NT2/D1 (cell line): ENCODE measurements around the gene IL11.

ENCODE experiments used
- SUZ12 ChIP-seq: IDR thresholded peaks from 2 replicates; pipeline ENCODE4 v1.6.1; 2011; ENCODE audit not compliant: insufficient read length, insufficient read depth; ENCODE audit errors: extremely low read depth
- ZNF274 ChIP-seq: IDR thresholded peaks from 2 replicates; pipeline ENCODE4 v1.6.1; 2011; ENCODE audit warnings: mild to moderate bottlenecking, low read depth, low read length

DNA sequence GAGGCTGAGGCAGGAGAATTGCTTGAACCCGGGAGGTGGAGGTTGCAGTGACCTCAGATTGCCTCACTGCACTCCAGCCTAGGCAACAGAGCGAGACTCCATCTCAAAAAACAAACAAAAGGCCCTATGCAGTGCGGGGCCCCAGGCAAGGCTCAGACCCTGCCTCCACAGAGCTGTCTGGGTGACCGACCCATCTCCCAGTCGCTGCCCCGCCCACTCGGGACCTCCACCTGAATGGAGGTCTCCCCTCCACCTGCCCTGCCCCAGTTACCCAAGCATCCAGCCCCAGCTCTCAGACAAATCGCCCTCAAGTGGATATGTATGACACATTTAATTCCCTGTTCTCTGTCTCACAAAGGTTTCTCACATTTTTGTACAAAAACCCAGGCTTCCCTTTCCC, 5.0 kb downstream of the IL11 start:
- TF ChIP-seq ZNF274 (no peak), SUZ12 (no peak)
